Tibial nerve (tissue), 4 donors: ENCODE measurements around the gene IGHMBP2. TPM values are rescaled to one million over a fixed set of nuclear protein-coding genes. Genes with fewer than 3 reads are reported as not detected.

Experiments used
- DNase-seq, 2 donors: peaks; one replicate each; pipeline ENCODE4 v3.0.0-alpha.2; 2019; ENCODE audit warnings: low spot score in 2 of 2
- H3K27ac ChIP-seq, 4 donors: fragments of 200-600 bp; sonication (generic) in 3 of 4; one replicate each; pipeline ENCODE4 v1.5.1; 2017 to 2019; ENCODE audit warnings: mild to moderate bottlenecking in 1 of 4
- H3K27me3 ChIP-seq, 2 donors: fragments of 200-600 bp; sonication (generic) in 1 of 2; one replicate each; pipeline versions ENCODE4 v1.5.1 to v1.6.0; 2017 to 2019
- H3K36me3 ChIP-seq, 3 donors: fragments of 200-600 bp; sonication (generic); one replicate each; pipeline ENCODE4 v1.5.1; 2018 to 2019
- H3K4me1 ChIP-seq, 4 donors: fragments of 200-600 bp; sonication (generic) in 3 of 4; one replicate each; pipeline ENCODE4 v1.5.1; 2017 to 2019
- H3K4me3 ChIP-seq, 4 donors: fragments of 200-600 bp; sonication (generic) in 3 of 4; one replicate each; pipeline ENCODE4 v1.5.1; 2017 to 2019; ENCODE audit warnings: mild to moderate bottlenecking in 1 of 4, moderate library complexity in 1 of 4
- H3K9me3 ChIP-seq, 4 donors: fragments of 200-600 bp; sonication (generic) in 3 of 4; one replicate each; pipeline ENCODE4 v1.5.1; 2017 to 2019
- CTCF ChIP-seq, 5 experiments: fragments of 200-600 bp in 3 of 5; fragments of 450-650 bp in 2 of 5; sonication (generic) in 3 of 5; IDR thresholded peaks; one replicate each; pipeline ENCODE4 v1.5.1; 2016 to 2019; ENCODE audit warnings: antibody characterized with exemption in 5 of 5, mild to moderate bottlenecking in 3 of 5, moderate library complexity in 2 of 5
- EP300 ChIP-seq, 2 donors: sonication (generic); formaldehyde crosslinking; IDR thresholded peaks; one replicate each; pipeline ENCODE4 v1.6.1; 2017; ENCODE audit warnings: antibody characterized with exemption in 2 of 2, mild to moderate bottlenecking in 1 of 2
- POLR2A ChIP-seq, 2 donors: fragments of 450-650 bp; IDR thresholded peaks; one replicate each; pipeline ENCODE4 v1.6.1; 2017; ENCODE audit warnings: antibody characterized with exemption in 2 of 2, mild to moderate bottlenecking in 2 of 2, moderate library complexity in 2 of 2
- WGBS, 2 donors: methylation state at CpG; one replicate each; pipeline ENCODE4 v1.1.5; 2018; 5-methylcytosine and 5-hydroxymethylcytosine counted together
- total RNA-seq, 4 donors: library from RNA; depleted of rRNA; stranded (reverse); fragments of >200 nt; gene quantifications; one replicate each; pipeline ENCODE4 v1.1.0, GENCODE V29; 2016

IGHMBP2 gene
- total RNA-seq, 4 donors from 2014 or later = 12.9 to 29.4 (median 22.3) TPM

GRCh38 chr11:68857037-68857586 is 46.6 kb upstream of the IGHMBP2 start:
- peaks cover 0 to 22% (median 4%) of the 10 kb centered on the region in 4 donors for H3K4me1 ChIP-seq
- no peaks in the 10 kb centered on the region for H3K9me3 ChIP-seq
- no peak for DNase-seq
- no peak overlapping the region for H3K4me3 ChIP-seq
- H3K27me3 ChIP-seq = peaks cover 0 to 21% of the 10 kb centered on the region in 2 donors
- WGBS, 2 donors = 87 to 88% methylated on average over 8 of the region's 8 CpGs
- H3K36me3 ChIP-seq = no peaks in the 10 kb centered on the region
- no peak overlapping the region for H3K27ac ChIP-seq
- TF ChIP-seq CTCF (IDR thresholded peaks at IDR 0.05) = no peak
- no peak for TF ChIP-seq POLR2A (IDR thresholded peaks at IDR 0.05)
- TF ChIP-seq EP300 (IDR thresholded peaks at IDR 0.05) = no peak

DNA sequence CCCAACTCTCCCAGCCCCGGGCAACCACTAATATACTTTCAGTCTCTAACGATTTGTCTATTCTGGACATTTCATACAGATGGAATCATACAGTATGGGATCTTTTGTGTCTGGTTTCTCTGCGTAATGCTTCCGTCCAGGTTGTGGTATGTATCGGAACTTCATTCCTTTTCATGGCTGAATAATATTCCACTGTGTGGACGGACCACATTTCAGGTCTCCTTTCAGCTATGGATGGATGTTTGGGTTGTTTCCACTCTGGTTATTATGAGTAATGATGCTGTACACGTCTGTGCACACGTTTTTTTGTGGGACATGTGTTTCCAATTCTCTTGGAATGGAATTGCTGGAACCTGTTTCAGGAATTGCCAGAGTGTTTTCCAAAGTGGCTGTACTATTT is 44.6 kb upstream of the IGHMBP2 start:
- WGBS, 2 donors = 82 to 87% methylated on average over 8 of the region's 8 CpGs
- Histone ChIP-seq H3K4me1 (peaks cover 0 to 18% (median 4%) of the 10 kb centered on the region in 4 donors), H3K36me3 (peaks cover 0 to 4% (median 0%) of the 10 kb centered on the region in 3 donors), H3K27ac (no peak overlapping the region), H3K27me3 (peaks cover 0 to 12% of the 10 kb centered on the region in 2 donors), H3K4me3 (no peak overlapping the region), H3K9me3 (peaks cover 0 to 4% (median 0%) of the 10 kb centered on the region in 4 donors)
- no peak for TF ChIP-seq EP300 (IDR thresholded peaks at IDR 0.05)
- TF ChIP-seq POLR2A (IDR thresholded peaks at IDR 0.05) = no peak
- TF ChIP-seq CTCF (IDR thresholded peaks at IDR 0.05) = no peak
- DNase-seq = no peak

DNA sequence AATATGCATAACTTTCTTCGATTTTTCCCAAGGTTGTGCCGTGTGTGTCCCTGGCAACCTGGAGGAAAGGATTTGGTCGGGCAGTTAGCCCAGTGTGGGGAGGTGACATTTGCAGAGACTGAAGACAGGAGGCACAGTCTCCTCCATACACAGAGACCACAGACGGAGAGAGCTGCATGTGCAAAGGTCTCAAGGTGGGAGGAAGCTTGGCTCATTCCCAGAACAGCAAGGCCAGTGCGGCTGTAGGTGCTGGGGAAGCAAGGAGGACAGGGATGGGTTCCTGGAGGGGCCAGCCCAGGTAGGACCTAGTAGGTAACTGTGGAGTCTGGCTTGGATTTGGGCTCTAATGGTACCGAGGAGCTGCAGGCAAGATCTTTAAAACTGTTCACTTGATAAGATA is 41.3 kb upstream of the IGHMBP2 start:
- no peak overlapping the region for H3K4me3 ChIP-seq
- no peaks in the 10 kb centered on the region for H3K4me1 ChIP-seq
- H3K9me3 ChIP-seq = peaks cover 0 to 5% (median 0%) of the 10 kb centered on the region in 4 donors
- peaks cover 0 to 12% (median 0%) of the 10 kb centered on the region in 3 donors for H3K36me3 ChIP-seq
- TF ChIP-seq POLR2A (IDR thresholded peaks at IDR 0.05) = no peak
- no peak for TF ChIP-seq CTCF (IDR thresholded peaks at IDR 0.05)
- TF ChIP-seq EP300 (IDR thresholded peaks at IDR 0.05) = no peak
- 69 to 75% methylated on average over 6 of the region's 6 CpGs for WGBS, 2 donors
- H3K27ac ChIP-seq = no peak overlapping the region
- DNase-seq = no peak
- no peaks in the 10 kb centered on the region for H3K27me3 ChIP-seq

DNA sequence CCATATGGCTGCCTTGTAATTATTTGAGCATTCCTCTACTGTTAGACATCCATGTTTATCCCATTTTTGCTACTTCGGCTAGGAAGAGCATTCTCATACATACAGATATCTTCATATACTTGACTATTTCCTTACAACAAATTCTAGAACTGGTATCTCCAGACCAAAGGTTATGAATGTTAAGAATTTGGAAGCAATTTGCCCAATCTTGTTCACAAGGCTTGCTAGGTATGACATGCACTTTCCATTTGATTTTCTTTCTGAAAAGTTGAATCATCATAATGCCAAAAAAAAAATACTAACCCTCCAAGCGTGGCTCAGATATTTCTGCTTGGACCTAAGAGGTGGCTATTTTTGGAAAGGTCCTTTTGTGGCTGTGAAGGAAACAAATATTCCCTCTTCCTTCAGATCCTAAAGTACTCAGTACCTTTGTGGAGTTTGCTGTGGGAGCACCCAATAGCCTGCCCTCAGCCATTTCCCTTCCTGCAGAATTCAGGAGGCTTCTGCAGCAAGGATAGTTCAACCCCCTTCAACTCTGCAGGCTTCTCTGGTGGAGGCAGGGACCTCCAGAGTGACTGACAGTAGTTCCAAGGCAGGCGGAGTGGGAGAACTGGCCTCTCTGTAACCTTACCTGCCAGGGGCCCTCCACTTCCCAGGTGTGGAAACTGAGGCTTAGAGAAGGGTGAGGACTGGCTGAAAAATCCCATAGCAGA is 40.0 kb upstream of the IGHMBP2 start:
- H3K9me3 ChIP-seq = peaks cover 0 to 5% (median 0%) of the 10 kb centered on the region in 4 donors

More for the DNA sequence above, 40.0 kb upstream of the IGHMBP2 start:
- 88 to 89% methylated on average over 3 of the region's 3 CpGs for WGBS, 2 donors
- Histone ChIP-seq H3K27me3 (no peaks in the 10 kb centered on the region), H3K4me1 (no peaks in the 10 kb centered on the region), H3K4me3 (no peak overlapping the region), H3K27ac (no peak overlapping the region), H3K36me3 (peaks cover 0 to 12% (median 0%) of the 10 kb centered on the region in 3 donors)
- DNase-seq = no peak
- no peak for TF ChIP-seq EP300 (IDR thresholded peaks at IDR 0.05)
- TF ChIP-seq CTCF (IDR thresholded peaks at IDR 0.05) = no peak
- TF ChIP-seq POLR2A (IDR thresholded peaks at IDR 0.05) = no peak
